HL-60 (cell line): ENCODE measurements around the gene B4GAT1.

Experiments
- DNase-seq, 2 experiments: peaks; one replicate each; pipeline ENCODE4 v3.0.0-alpha.2; 2010 to 2020; ENCODE audit warnings: low read depth in 1 of 2, low spot score in 1 of 2
- H3K27ac ChIP-seq: fragments of 250-450 bp; sonication (Bioruptor Pico); replicated peaks from 2 replicates; pipeline ENCODE4 v1.5.1; 2020; ENCODE audit warnings: mild to moderate bottlenecking, moderate library complexity
- H3K27me3 ChIP-seq: fragments of 250-450 bp; sonication (Bioruptor Pico); 2 replicates; pipeline ENCODE4 v1.5.1; 2021; ENCODE audit warnings: mild to moderate bottlenecking, moderate library complexity; ENCODE audit not compliant: insufficient read depth, poor library complexity, severe bottlenecking
- H3K4me3 ChIP-seq: replicated peaks from 2 replicates; pipeline ENCODE4 v1.5.1; 2011; ENCODE audit warnings: mild to moderate bottlenecking, control low read depth, low read length; ENCODE audit not compliant: insufficient read depth
- GABPA ChIP-seq: IDR thresholded peaks from 2 replicates; pipeline ENCODE4 v1.6.1; 2012; ENCODE audit warnings: low read depth
- POLR2AphosphoS5 ChIP-seq: IDR thresholded peaks from 2 replicates; pipeline ENCODE4 v1.6.1; 2012; ENCODE audit warnings: low read depth
- SPI1 ChIP-seq: IDR thresholded peaks from 2 replicates; pipeline ENCODE4 v1.6.1; 2012; ENCODE audit warnings: low read depth, mild to moderate bottlenecking, borderline replicate concordance
- TF ChIP-seq, protein P1 (sequence below): IDR thresholded peaks from 2 replicates; pipeline ENCODE4 v1.6.1; 2012; ENCODE audit warnings: low read depth; ENCODE audit not compliant: insufficient replicate concordance
- TF ChIP-seq, protein P2 (sequence below): IDR thresholded peaks from one replicate; pipeline ENCODE4 v1.5.1; 2011; ENCODE audit warnings: low read length, control low read depth, inconsistent platforms; ENCODE audit not compliant: insufficient read depth

Gene B4GAT1

DNA sequence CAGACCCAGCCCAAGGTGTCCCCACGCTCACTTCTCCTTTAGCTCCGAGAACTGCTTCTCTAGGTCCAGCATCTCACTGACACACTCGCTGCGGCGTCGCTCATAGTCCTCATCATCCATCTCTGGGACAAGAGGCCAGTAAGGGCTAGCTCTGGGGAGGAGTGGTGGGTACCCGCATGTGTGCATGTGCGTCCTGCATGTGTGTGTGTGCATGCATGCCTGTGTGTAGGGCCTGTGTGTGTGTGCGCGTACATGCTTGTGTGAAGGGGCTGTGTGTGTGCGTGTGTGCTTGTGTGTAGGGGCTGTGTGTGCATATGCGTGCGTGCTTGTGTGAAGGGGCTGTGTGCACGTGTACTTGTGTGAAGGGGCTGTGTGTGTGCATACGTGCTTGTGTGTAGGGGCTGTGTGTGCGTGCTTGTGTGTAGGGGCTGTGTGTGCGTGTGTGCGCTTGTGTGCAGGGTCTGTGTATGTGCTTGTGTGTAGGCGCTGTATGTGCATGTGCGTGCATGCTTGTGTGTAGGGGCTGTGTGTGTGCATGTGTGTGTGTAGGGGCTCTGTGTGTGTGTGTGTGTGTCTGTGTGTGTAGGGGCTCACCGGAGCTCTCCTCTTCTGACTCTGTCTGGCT lies 5.8 kb downstream of the B4GAT1 start:
- no peak for DNase-seq
- H3K4me3 ChIP-seq, result no peak overlapping the region
- TF ChIP-seq, protein P1, sequence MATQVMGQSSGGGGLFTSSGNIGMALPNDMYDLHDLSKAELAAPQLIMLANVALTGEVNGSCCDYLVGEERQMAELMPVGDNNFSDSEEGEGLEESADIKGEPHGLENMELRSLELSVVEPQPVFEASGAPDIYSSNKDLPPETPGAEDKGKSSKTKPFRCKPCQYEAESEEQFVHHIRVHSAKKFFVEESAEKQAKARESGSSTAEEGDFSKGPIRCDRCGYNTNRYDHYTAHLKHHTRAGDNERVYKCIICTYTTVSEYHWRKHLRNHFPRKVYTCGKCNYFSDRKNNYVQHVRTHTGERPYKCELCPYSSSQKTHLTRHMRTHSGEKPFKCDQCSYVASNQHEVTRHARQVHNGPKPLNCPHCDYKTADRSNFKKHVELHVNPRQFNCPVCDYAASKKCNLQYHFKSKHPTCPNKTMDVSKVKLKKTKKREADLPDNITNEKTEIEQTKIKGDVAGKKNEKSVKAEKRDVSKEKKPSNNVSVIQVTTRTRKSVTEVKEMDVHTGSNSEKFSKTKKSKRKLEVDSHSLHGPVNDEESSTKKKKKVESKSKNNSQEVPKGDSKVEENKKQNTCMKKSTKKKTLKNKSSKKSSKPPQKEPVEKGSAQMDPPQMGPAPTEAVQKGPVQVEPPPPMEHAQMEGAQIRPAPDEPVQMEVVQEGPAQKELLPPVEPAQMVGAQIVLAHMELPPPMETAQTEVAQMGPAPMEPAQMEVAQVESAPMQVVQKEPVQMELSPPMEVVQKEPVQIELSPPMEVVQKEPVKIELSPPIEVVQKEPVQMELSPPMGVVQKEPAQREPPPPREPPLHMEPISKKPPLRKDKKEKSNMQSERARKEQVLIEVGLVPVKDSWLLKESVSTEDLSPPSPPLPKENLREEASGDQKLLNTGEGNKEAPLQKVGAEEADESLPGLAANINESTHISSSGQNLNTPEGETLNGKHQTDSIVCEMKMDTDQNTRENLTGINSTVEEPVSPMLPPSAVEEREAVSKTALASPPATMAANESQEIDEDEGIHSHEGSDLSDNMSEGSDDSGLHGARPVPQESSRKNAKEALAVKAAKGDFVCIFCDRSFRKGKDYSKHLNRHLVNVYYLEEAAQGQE, result no peak
- TF ChIP-seq GABPA, result no peak
- TF ChIP-seq SPI1, result no peak
- TF ChIP-seq, protein P2, sequence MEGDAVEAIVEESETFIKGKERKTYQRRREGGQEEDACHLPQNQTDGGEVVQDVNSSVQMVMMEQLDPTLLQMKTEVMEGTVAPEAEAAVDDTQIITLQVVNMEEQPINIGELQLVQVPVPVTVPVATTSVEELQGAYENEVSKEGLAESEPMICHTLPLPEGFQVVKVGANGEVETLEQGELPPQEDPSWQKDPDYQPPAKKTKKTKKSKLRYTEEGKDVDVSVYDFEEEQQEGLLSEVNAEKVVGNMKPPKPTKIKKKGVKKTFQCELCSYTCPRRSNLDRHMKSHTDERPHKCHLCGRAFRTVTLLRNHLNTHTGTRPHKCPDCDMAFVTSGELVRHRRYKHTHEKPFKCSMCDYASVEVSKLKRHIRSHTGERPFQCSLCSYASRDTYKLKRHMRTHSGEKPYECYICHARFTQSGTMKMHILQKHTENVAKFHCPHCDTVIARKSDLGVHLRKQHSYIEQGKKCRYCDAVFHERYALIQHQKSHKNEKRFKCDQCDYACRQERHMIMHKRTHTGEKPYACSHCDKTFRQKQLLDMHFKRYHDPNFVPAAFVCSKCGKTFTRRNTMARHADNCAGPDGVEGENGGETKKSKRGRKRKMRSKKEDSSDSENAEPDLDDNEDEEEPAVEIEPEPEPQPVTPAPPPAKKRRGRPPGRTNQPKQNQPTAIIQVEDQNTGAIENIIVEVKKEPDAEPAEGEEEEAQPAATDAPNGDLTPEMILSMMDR, result no peak
- no peak for TF ChIP-seq POLR2AphosphoS5
- no peaks in the 10 kb centered on the region for H3K27me3 ChIP-seq
- no peak overlapping the region for H3K27ac ChIP-seq

DNA sequence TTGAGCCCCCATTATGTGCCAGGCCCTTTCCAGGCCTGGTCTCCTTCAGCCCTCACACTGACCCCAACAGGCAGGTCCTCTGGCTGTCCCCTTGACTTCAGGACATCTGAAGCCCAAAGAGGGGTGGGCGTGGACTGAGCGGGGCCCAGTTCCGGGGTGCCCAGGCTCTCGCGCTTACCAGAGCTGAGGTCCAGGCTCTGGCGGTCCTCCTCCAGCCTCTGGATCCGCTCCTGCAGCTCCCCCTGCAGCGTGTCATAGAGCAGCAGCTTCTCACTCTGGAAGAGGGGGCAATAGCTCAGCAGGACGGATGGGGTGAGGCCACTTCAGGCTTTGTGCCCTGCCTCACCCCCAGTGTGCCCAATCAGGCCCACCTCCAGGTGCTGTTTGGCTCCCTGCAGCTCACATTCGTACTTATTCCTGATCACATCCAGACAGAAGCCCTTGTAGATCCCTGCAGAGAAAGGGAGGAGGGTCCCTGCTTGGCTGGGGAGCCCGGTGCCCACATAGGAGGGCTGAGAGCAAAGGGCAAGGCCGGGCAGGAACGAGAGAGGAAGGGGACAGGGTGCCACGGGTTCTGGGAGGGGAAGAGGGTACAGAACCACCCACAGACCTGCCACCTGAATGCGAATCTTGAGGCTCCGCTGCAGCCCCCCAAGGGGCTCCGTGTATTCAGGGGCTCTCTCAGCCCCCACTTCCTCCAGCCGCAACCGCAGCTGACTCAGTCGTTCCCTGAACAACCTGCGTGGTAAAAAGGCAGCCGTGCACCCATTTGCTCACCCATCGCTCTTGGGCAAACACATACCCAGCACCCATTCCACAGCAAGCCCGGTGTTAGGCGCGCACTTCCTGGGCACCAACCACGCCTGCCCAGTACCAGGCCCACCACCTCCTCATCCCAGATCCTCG lies 6.6 kb downstream of the B4GAT1 start:
- H3K27ac ChIP-seq, result no peak overlapping the region
- DNase-seq, result no peak
- H3K27me3 ChIP-seq, result no peaks in the 10 kb centered on the region
- H3K4me3 ChIP-seq, result no peak overlapping the region
- TF ChIP-seq, protein P1, result no peak
- TF ChIP-seq, protein P2, result no peak
- TF ChIP-seq GABPA (no peak), POLR2AphosphoS5 (no peak), SPI1 (no peak)

DNA sequence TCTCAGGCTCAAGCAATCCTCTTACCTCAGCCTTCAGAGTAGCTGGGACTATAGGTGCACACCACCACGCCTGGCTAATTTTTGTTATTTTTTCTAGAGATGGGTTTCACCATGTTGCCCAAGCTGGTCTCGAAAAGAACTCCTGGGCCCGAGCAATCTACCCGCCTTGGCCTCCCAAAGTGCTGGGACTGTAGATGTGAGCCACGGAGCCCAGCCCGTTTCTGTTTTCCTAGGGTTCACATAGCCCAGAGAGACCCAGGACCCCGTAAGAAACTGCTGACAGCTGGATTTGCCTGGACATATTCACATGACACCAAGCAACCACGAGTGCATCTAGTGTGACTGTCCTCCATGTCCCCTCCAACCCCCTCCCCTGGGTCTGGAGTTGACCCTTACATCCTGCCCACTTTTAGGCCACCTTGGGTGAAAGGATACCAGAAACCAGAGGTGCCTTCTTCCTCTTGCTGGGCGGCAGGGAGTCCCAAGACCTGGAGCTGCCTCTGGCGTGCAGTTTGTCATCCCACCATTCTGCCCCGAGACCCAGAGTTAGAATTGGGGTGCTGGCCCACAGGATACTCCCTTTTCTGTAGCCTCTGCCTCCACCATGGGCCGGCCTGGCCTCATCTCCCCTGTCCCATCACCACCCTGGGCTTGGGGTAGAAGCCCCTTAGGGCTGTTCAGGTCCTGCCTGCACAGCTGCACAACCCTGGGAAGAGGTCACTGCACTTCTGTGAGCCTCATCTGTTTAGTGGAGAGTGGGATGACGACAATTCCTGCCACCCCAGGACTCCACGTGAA lies 7.5 kb downstream of the B4GAT1 start:
- DNase-seq, result no peak
- Histone ChIP-seq H3K27ac (no peak overlapping the region), H3K27me3 (no peaks in the 10 kb centered on the region), H3K4me3 (no peak overlapping the region)
- TF ChIP-seq, protein P1, result no peak
- TF ChIP-seq POLR2AphosphoS5 (no peak), SPI1 (no peak), GABPA (no peak)
- TF ChIP-seq, protein P2, result no peak
